ENCODE measurements around the gene INPP5D. TPM values are rescaled to one million over a fixed set of nuclear protein-coding genes. Genes with fewer than 3 reads are reported as not detected.

The INPP5D gene
- total and polyA plus RNA-seq, 2 of the 13 experiments (the other 11 are each of a cell fraction or from before 2014, with no cell fraction given): 16.7 to 18.0 TPM

DNA sequence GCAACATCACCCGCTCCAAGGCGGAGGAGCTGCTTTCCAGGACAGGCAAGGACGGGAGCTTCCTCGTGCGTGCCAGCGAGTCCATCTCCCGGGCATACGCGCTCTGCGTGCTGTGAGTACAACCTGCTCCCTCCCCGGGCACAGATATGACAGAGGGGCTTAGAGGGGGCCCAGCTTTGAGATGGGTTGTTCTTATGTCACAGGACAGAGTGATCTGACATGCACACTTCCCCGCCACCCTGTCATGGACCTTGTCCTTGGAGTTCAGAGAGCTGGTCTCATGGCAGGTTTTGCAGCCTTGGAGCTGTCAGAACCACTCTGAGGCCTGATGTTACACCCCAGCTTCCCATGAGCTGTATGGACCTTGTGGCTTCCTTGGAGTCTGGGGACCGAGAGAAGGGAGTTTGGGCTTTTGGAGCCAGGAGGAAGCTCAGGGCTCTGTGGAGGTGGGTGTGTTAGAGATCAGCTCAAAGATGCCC, 398 bp downstream of the INPP5D start (continued):
- no peak for TF ChIP-seq AHDC1 (CRISPR knock-in tag; IDR thresholded peaks at IDR 0.05; ENCODE audit: borderline replicate concordance)
- no peak; the same call in 1 of the 2 replicates for TF ChIP-seq NFYB (CRISPR knock-in tag; IDR thresholded peaks at IDR 0.05)
- no peak for TF ChIP-seq NFIC (IDR thresholded peaks at IDR 0.05; ENCODE audit: low read length)
- TF ChIP-seq, protein P1, sequence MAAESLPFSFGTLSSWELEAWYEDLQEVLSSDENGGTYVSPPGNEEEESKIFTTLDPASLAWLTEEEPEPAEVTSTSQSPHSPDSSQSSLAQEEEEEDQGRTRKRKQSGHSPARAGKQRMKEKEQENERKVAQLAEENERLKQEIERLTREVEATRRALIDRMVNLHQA (CRISPR knock-in tag; IDR thresholded peaks at IDR 0.05): no peak
- no peak for TF ChIP-seq ZNF609 (CRISPR knock-in tag; IDR thresholded peaks at IDR 0.05; ENCODE audit: borderline replicate concordance)
- TF ChIP-seq ZNF343 (CRISPR knock-in tag; IDR thresholded peaks at IDR 0.05): no peak; the same call in 1 of the 2 replicates
- TF ChIP-seq ZSCAN21 (CRISPR knock-in tag; IDR thresholded peaks at IDR 0.05; ENCODE audit: borderline replicate concordance): no peak
- no peak for TF ChIP-seq KMT2B (CRISPR knock-in tag; IDR thresholded peaks at IDR 0.05)
- TF ChIP-seq, protein P2, sequence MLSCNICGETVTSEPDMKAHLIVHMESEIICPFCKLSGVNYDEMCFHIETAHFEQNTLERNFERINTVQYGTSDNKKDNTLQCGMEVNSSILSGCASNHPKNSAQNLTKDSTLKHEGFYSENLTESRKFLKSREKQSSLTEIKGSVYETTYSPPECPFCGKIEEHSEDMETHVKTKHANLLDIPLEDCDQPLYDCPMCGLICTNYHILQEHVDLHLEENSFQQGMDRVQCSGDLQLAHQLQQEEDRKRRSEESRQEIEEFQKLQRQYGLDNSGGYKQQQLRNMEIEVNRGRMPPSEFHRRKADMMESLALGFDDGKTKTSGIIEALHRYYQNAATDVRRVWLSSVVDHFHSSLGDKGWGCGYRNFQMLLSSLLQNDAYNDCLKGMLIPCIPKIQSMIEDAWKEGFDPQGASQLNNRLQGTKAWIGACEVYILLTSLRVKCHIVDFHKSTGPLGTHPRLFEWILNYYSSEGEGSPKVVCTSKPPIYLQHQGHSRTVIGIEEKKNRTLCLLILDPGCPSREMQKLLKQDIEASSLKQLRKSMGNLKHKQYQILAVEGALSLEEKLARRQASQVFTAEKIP (CRISPR knock-in tag; IDR thresholded peaks at IDR 0.05; ENCODE audit: borderline replicate concordance): no peak
- no peak for TF ChIP-seq KDM5A (IDR thresholded peaks at IDR 0.05; ENCODE audit: borderline replicate concordance, low read length)
- TF ChIP-seq, protein P3, sequence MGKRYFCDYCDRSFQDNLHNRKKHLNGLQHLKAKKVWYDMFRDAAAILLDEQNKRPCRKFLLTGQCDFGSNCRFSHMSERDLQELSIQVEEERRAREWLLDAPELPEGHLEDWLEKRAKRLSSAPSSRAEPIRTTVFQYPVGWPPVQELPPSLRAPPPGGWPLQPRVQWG (CRISPR knock-in tag; IDR thresholded peaks at IDR 0.05; ENCODE audit: borderline replicate concordance, low read depth): no peak
- TF ChIP-seq TBL1XR1 (IDR thresholded peaks at IDR 0.05; ENCODE audit: borderline replicate concordance, low read length, partially characterized antibody): no peak
- no peak for TF ChIP-seq ZNF317 (CRISPR knock-in tag; IDR thresholded peaks at IDR 0.05)
